ENCODE measurements around the gene HIBADH. TPM values are rescaled to one million over a fixed set of nuclear protein-coding genes. Genes with fewer than 3 reads are reported as not detected.
"Not testable (repeated sequence)": the region's sequence is repeated elsewhere in the genome, so short reads cannot be mapped to it uniquely, and the experiment has no call there.

HIBADH gene
- polyA plus RNA-seq, 1 donor (not counting 4 experiments of a cell fraction or from before 2014, with no cell fraction given), result 42.6 TPM

- H3K9ac ChIP-seq (ENCODE audit: control insufficient read depth, extremely low read depth, insufficient read depth, low read length), result no peak overlapping the region
- H3K4me3 ChIP-seq (ENCODE audit: control insufficient read depth in 2 of 3, extremely low read depth in 1 of 3, insufficient read depth in 2 of 3, low read depth in 1 of 3, low read length in 3 of 3), result no peak overlapping the region
- FAIRE-seq, result no peak
- dilution Hi-C loops (cut with MboI; ENCODE audit: extremely low pct_ligation_motif_present, low sequenced_read_pairs), result no loop called here
- H3K4me1 ChIP-seq (ENCODE audit: control insufficient read depth, extremely low read depth, insufficient read depth, low read length), result peaks cover 2% of the 10 kb centered on the region
- no peaks in the 10 kb centered on the region for H3K9me3 ChIP-seq (ENCODE audit: control insufficient read depth, low read depth, low read length)
- no peaks in the 10 kb centered on the region for H3K36me3 ChIP-seq (ENCODE audit: control insufficient read depth in 2 of 2, extremely low read depth in 1 of 2, insufficient read depth in 2 of 2, low read length in 2 of 2)
- H3K27me3 ChIP-seq (ENCODE audit: control insufficient read depth, extremely low read depth, insufficient read depth, low read length), result no peaks in the 10 kb centered on the region
- TF ChIP-seq EZH2 (IDR thresholded peaks at IDR 0.05; ENCODE audit: low read length) (no peak), CTCF (optimal IDR thresholded peaks at IDR 0.05 in 1 of 3, IDR thresholded peaks at IDR 0.05 in 1 of 3, conservative IDR thresholded peaks at IDR 0.05 in 1 of 3; ENCODE audit: extremely low read depth in 1 of 3, insufficient read depth in 2 of 3, low read length in 3 of 3) (no peak)
- no peaks in the 10 kb centered on the region for H3K79me2 ChIP-seq (ENCODE audit: control insufficient read depth, insufficient read depth, low read length)
- no peak overlapping the region for H2AFZ ChIP-seq (ENCODE audit: control insufficient read depth, low read length)
- no peak overlapping the region for H3K4me2 ChIP-seq (ENCODE audit: control insufficient read depth, extremely low read depth, insufficient read depth, low read depth, low read length)
- H4K20me1 ChIP-seq (ENCODE audit: control insufficient read depth, extremely low read depth, insufficient read depth, low read length), result no peaks in the 10 kb centered on the region
- H3K27ac ChIP-seq (ENCODE audit: control insufficient read depth, insufficient read depth, low read length), result no peak overlapping the region
- DNase-seq (ENCODE audit: low read depth, low spot score), result no peak
- no peaks in the 10 kb centered on the region for H3K9me1 ChIP-seq (ENCODE audit: control insufficient read depth, extremely low read depth, insufficient read depth, low read length)
Observed at GRCh38 chr7:27513885-27514284, 148.8 kb downstream of the HIBADH start.

- dilution Hi-C loops (cut with MboI; ENCODE audit: extremely low pct_ligation_motif_present, low sequenced_read_pairs); DNase-seq (ENCODE audit: low read depth, low spot score); H3K79me2 ChIP-seq (ENCODE audit: control insufficient read depth, insufficient read depth, low read length); H3K4me1 ChIP-seq (ENCODE audit: control insufficient read depth, extremely low read depth, insufficient read depth, low read length); H3K9me1 ChIP-seq (ENCODE audit: control insufficient read depth, extremely low read depth, insufficient read depth, low read length); H3K27ac ChIP-seq (ENCODE audit: control insufficient read depth, insufficient read depth, low read length); H3K4me2 ChIP-seq (ENCODE audit: control insufficient read depth, extremely low read depth, insufficient read depth, low read depth, low read length); H3K36me3 ChIP-seq (ENCODE audit: control insufficient read depth in 2 of 2, extremely low read depth in 1 of 2, insufficient read depth in 2 of 2, low read length in 2 of 2); H3K4me3 ChIP-seq (ENCODE audit: control insufficient read depth in 2 of 3, extremely low read depth in 1 of 3, insufficient read depth in 2 of 3, low read depth in 1 of 3, low read length in 3 of 3); H3K9ac ChIP-seq (ENCODE audit: control insufficient read depth, extremely low read depth, insufficient read depth, low read length); H2AFZ ChIP-seq (ENCODE audit: control insufficient read depth, low read length); FAIRE-seq; H3K27me3 ChIP-seq (ENCODE audit: control insufficient read depth, extremely low read depth, insufficient read depth, low read length); H3K9me3 ChIP-seq (ENCODE audit: control insufficient read depth, low read depth, low read length); H4K20me1 ChIP-seq (ENCODE audit: control insufficient read depth, extremely low read depth, insufficient read depth, low read length): not testable (repeated sequence)
Observed at GRCh38 chr7:27511370-27511769, 151.3 kb downstream of the HIBADH start.

- no peak overlapping the region for H3K4me2 ChIP-seq (ENCODE audit: control insufficient read depth, extremely low read depth, insufficient read depth, low read depth, low read length)
- H3K27ac ChIP-seq (ENCODE audit: control insufficient read depth, insufficient read depth, low read length), result no peak overlapping the region
- DNase-seq (ENCODE audit: low read depth, low spot score) (no peak), FAIRE-seq (no peak)
- dilution Hi-C loops (cut with MboI; ENCODE audit: extremely low pct_ligation_motif_present, low sequenced_read_pairs), result no loop called here
- no peak overlapping the region for H3K4me3 ChIP-seq (ENCODE audit: control insufficient read depth in 2 of 3, extremely low read depth in 1 of 3, insufficient read depth in 2 of 3, low read depth in 1 of 3, low read length in 3 of 3)
- TF ChIP-seq CTCF (optimal IDR thresholded peaks at IDR 0.05 in 1 of 3, IDR thresholded peaks at IDR 0.05 in 1 of 3, conservative IDR thresholded peaks at IDR 0.05 in 1 of 3; ENCODE audit: extremely low read depth in 1 of 3, insufficient read depth in 2 of 3, low read length in 3 of 3) (no peak), EZH2 (IDR thresholded peaks at IDR 0.05; ENCODE audit: low read length) (no peak)
- no peaks in the 10 kb centered on the region for H3K36me3 ChIP-seq (ENCODE audit: control insufficient read depth in 2 of 2, extremely low read depth in 1 of 2, insufficient read depth in 2 of 2, low read length in 2 of 2)
- no peaks in the 10 kb centered on the region for H3K4me1 ChIP-seq (ENCODE audit: control insufficient read depth, extremely low read depth, insufficient read depth, low read length)
- no peaks in the 10 kb centered on the region for H4K20me1 ChIP-seq (ENCODE audit: control insufficient read depth, extremely low read depth, insufficient read depth, low read length)
- H3K9me3 ChIP-seq (ENCODE audit: control insufficient read depth, low read depth, low read length), result no peaks in the 10 kb centered on the region
- no peak overlapping the region for H3K9ac ChIP-seq (ENCODE audit: control insufficient read depth, extremely low read depth, insufficient read depth, low read length)
- H3K27me3 ChIP-seq (ENCODE audit: control insufficient read depth, extremely low read depth, insufficient read depth, low read length), result no peaks in the 10 kb centered on the region
- H2AFZ ChIP-seq (ENCODE audit: control insufficient read depth, low read length), result no peak overlapping the region
- H3K79me2 ChIP-seq (ENCODE audit: control insufficient read depth, insufficient read depth, low read length), result no peaks in the 10 kb centered on the region
- H3K9me1 ChIP-seq (ENCODE audit: control insufficient read depth, extremely low read depth, insufficient read depth, low read length), result no peaks in the 10 kb centered on the region
Observed at GRCh38 chr7:27510541-27510940, 152.1 kb downstream of the HIBADH start.

GRCh38 chr7:27501879-27502278 lies 160.8 kb downstream of the HIBADH start:
- H3K4me2 ChIP-seq (ENCODE audit: control insufficient read depth, extremely low read depth, insufficient read depth, low read depth, low read length); H3K9ac ChIP-seq (ENCODE audit: control insufficient read depth, extremely low read depth, insufficient read depth, low read length); H3K27me3 ChIP-seq (ENCODE audit: control insufficient read depth, extremely low read depth, insufficient read depth, low read length); dilution Hi-C loops (cut with MboI; ENCODE audit: extremely low pct_ligation_motif_present, low sequenced_read_pairs); H3K4me3 ChIP-seq (ENCODE audit: control insufficient read depth in 2 of 3, extremely low read depth in 1 of 3, insufficient read depth in 2 of 3, low read depth in 1 of 3, low read length in 3 of 3); FAIRE-seq; H3K36me3 ChIP-seq (ENCODE audit: control insufficient read depth in 2 of 2, extremely low read depth in 1 of 2, insufficient read depth in 2 of 2, low read length in 2 of 2); H4K20me1 ChIP-seq (ENCODE audit: control insufficient read depth, extremely low read depth, insufficient read depth, low read length); H2AFZ ChIP-seq (ENCODE audit: control insufficient read depth, low read length); H3K9me3 ChIP-seq (ENCODE audit: control insufficient read depth, low read depth, low read length); H3K27ac ChIP-seq (ENCODE audit: control insufficient read depth, insufficient read depth, low read length); H3K79me2 ChIP-seq (ENCODE audit: control insufficient read depth, insufficient read depth, low read length); DNase-seq (ENCODE audit: low read depth, low spot score); H3K4me1 ChIP-seq (ENCODE audit: control insufficient read depth, extremely low read depth, insufficient read depth, low read length); H3K9me1 ChIP-seq (ENCODE audit: control insufficient read depth, extremely low read depth, insufficient read depth, low read length): not testable (repeated sequence)
